ENCODE results near the gene TH. TPM values are rescaled to one million over a fixed set of nuclear protein-coding genes. Genes with fewer than 3 reads are reported as not detected.

Gene TH
- polyA plus RNA-seq, 2 of the 4 experiments (the other 2 are of a cell fraction) = not detected

DNA sequence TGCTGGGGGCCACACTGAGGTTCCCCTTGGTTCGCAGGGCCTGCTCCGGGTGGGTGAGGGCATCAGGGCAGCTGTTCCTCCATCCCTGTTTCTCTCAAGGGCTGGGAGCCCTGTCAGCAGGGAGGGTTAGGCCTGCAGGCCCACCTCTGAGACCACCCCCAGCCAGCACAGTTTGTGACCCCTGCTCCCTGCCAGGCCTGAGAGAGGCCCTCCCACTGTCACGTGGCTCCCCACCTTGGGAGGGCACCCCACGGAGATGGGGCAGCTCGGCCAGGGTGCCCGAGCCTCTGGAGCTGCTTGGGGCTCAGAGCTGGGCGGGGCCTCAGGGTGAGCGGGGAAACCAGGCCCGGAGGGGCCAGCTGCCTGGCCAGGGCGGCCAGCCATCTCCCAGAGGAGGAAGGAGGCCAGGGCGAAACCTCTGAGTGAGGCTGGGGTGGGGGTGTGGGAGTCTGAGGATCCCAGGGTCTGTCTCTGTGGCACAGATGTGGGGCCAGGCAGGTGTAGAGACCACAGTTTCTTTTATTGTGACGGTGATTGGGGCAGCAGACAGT is 8.1 kb downstream of the TH start:
- POLR2A ChIA-PET = no interaction called here
- no peak overlapping the region for H3K4me2 ChIP-seq
- FAIRE-seq (no peak), ATAC-seq (peak in 1 of 2 experiments; percentile 18; a peak in 1 of 6 replicates), DNase-seq (ENCODE audit: low read depth in 1 of 2, low spot score in 1 of 2) (no peak)
- no peaks in the 10 kb centered on the region for H3K4me1 ChIP-seq
- WGBS (ENCODE audit: missing lambda C conversion rate) = 37% methylated on average over 7 of the region's 12 CpGs
- H3K27ac ChIP-seq = no peak overlapping the region
- H3K4me3 ChIP-seq = no peak overlapping the region
- TF ChIP-seq POLR2AphosphoS2 (conservative IDR thresholded peaks at IDR 0.05; ENCODE audit: low read length) = no peak
- TF ChIP-seq FOSL2 (IDR thresholded peaks at IDR 0.05) = no peak
- TF ChIP-seq FOSL2 (CRISPR knock-in tag; IDR thresholded peaks at IDR 0.05) = no peak
- TF ChIP-seq CEBPB (IDR thresholded peaks at IDR 0.05) = no peak
- no peak for TF ChIP-seq EHMT2 (IDR thresholded peaks at IDR 0.05; ENCODE audit: low read depth)
- no peak for TF ChIP-seq HEYL (CRISPR knock-in tag; IDR thresholded peaks at IDR 0.05)
- no peak for TF ChIP-seq CHD4 (IDR thresholded peaks at IDR 0.05; ENCODE audit: borderline replicate concordance)
- no peak for TF ChIP-seq EHF (CRISPR knock-in tag; IDR thresholded peaks at IDR 0.05)
- TF ChIP-seq CHD2 (IDR thresholded peaks at IDR 0.05; ENCODE audit: low read length, partially characterized antibody) = no peak
- TF ChIP-seq NPAS2 (CRISPR knock-in tag; IDR thresholded peaks at IDR 0.05; ENCODE audit: borderline replicate concordance) = no peak
- TF ChIP-seq SMC3 (IDR thresholded peaks at IDR 0.05) = no peak
- no peak for TF ChIP-seq EP300 (IDR thresholded peaks at IDR 0.05)
- no peak for TF ChIP-seq RCOR1 (IDR thresholded peaks at IDR 0.05; ENCODE audit: low read depth, low read length)
- CTCF ChIA-PET = interaction anchor here (0.9 to 25.5 kb wide), 14 partner anchors 11 to 511 kb away, joined by 3 to 1333 read pairs (median 7); partner anchors contain the start of gene TNNI2
- no peaks in the 10 kb centered on the region for H3K9me3 ChIP-seq

DNA sequence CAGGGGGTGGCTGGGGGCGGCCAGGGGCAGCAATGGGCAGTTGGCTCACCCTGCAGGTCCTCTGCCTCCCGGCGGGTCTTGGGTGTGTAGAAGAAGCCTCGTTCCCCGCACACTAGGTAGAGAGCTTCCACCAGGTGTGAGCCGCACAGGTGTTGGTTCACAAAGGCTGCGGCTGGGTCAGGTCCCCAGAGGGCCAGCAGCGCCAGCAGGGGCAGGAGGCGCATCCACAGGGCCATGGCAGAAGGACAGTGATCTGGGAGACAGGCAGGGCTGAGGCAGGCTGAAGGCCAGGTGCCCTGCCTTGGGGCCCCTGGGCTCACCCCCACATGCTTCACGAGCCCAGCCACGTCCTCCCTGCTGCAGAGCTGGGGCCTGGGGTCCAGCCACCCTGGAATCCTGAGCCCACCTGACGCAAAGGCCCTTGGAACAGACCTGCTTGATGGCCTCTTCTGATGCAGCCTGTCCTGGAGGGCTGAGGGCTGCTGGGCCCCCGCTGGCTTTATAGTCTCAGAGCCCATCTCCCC is 10.8 kb downstream of the TH start, which contains the start of gene INS:
Gene INS (minus strand): TSS at position 474 of the 524 bp plus-strand sequence. CDS start 238 bp downstream, at position 236.
- DNase-seq (ENCODE audit: low read depth in 1 of 2, low spot score in 1 of 2) (no peak), ATAC-seq (no peak), FAIRE-seq (no peak)
- ChIA-PET POLR2A (no interaction called here), CTCF (interaction anchor here (0.5 to 25.5 kb wide), 5 partner anchors 9 to 509 kb away, joined by 3 to 1333 read pairs (median 276); no protein-coding TSS in a partner anchor)
- H3K4me3 ChIP-seq = no peak within 1 kb of the TSS
- TF ChIP-seq KDM1A (IDR thresholded peaks at IDR 0.05; ENCODE audit: low read depth) (no peak), JUNB (IDR thresholded peaks at IDR 0.05) (no peak), PHF8 (IDR thresholded peaks at IDR 0.05; ENCODE audit: borderline replicate concordance, low read depth) (no peak), RAD21 (conservative IDR thresholded peaks at IDR 0.05 in 1 of 2, IDR thresholded peaks at IDR 0.05 in 1 of 2) (no peak), FOSB (CRISPR knock-in tag; IDR thresholded peaks at IDR 0.05) (no peak), RNF2 (IDR thresholded peaks at IDR 0.05; ENCODE audit: borderline replicate concordance, low read depth) (no peak), JUN (IDR thresholded peaks at IDR 0.05) (no peak), MAZ (IDR thresholded peaks at IDR 0.05; ENCODE audit: borderline replicate concordance, low read depth, low read length) (no peak), HDAC2 (IDR thresholded peaks at IDR 0.05) (no peak), RARB (CRISPR knock-in tag; IDR thresholded peaks at IDR 0.05) (no peak), EP300 (IDR thresholded peaks at IDR 0.05) (no peak), BHLHE40 (IDR thresholded peaks at IDR 0.05; ENCODE audit: low read depth, low read length) (no peak), ZNF302 (CRISPR knock-in tag; IDR thresholded peaks at IDR 0.05) (no peak), NPAS2 (CRISPR knock-in tag; IDR thresholded peaks at IDR 0.05; ENCODE audit: borderline replicate concordance) (no peak), EHF (CRISPR knock-in tag; IDR thresholded peaks at IDR 0.05) (no peak), MAFK (IDR thresholded peaks at IDR 0.05; ENCODE audit: partially characterized antibody) (no peak)
- TF ChIP-seq, protein P1, sequence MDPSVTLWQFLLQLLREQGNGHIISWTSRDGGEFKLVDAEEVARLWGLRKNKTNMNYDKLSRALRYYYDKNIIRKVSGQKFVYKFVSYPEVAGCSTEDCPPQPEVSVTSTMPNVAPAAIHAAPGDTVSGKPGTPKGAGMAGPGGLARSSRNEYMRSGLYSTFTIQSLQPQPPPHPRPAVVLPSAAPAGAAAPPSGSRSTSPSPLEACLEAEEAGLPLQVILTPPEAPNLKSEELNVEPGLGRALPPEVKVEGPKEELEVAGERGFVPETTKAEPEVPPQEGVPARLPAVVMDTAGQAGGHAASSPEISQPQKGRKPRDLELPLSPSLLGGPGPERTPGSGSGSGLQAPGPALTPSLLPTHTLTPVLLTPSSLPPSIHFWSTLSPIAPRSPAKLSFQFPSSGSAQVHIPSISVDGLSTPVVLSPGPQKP (IDR thresholded peaks at IDR 0.05; ENCODE audit: low read depth, low read length) = no peak
- TF ChIP-seq, protein P2, sequence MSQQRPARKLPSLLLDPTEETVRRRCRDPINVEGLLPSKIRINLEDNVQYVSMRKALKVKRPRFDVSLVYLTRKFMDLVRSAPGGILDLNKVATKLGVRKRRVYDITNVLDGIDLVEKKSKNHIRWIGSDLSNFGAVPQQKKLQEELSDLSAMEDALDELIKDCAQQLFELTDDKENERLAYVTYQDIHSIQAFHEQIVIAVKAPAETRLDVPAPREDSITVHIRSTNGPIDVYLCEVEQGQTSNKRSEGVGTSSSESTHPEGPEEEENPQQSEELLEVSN (IDR thresholded peaks at IDR 0.05; ENCODE audit: borderline replicate concordance, low read depth) = no peak
- TF ChIP-seq, protein P3, sequence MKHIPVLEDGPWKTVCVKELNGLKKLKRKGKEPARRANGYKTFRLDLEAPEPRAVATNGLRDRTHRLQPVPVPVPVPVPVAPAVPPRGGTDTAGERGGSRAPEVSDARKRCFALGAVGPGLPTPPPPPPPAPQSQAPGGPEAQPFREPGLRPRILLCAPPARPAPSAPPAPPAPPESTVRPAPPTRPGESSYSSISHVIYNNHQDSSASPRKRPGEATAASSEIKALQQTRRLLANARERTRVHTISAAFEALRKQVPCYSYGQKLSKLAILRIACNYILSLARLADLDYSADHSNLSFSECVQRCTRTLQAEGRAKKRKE (CRISPR knock-in tag; IDR thresholded peaks at IDR 0.05; ENCODE audit: low read depth) = no peak
- no peak within 1 kb of the TSS for H3K27ac ChIP-seq
- no peaks in the 10 kb centered on the region for H3K9me3 ChIP-seq
- H3K4me2 ChIP-seq = no peak within 1 kb of the TSS
- no peaks in the 10 kb centered on the region for H3K4me1 ChIP-seq
- WGBS (ENCODE audit: missing lambda C conversion rate) = 0% methylated on average over 1 of the region's 13 CpGs

Measured in A549 (cell line).